Thyroid gland (tissue), 4 donors: Measurements from ENCODE around the gene OGG1.

ENCODE experiments used
- POLR2A ChIP-seq, 2 donors: fragments of 450-650 bp; IDR thresholded peaks; one replicate each; pipeline ENCODE4 v1.6.1; 2017; ENCODE audit warnings: antibody characterized with exemption in 2 of 2, mild to moderate bottlenecking in 2 of 2, moderate library complexity in 1 of 2
- TF ChIP-seq, protein P1 (sequence below), 6 experiments: fragments of 200-600 bp in 3 of 6; fragments of 450-650 bp in 3 of 6; sonication (generic) in 3 of 6; IDR thresholded peaks; one replicate each; pipeline ENCODE4 v1.5.1; 2016 to 2019; ENCODE audit warnings: antibody characterized with exemption in 6 of 6, mild to moderate bottlenecking in 2 of 6, inconsistent platforms in 1 of 6, moderate library complexity in 1 of 6

DNA sequence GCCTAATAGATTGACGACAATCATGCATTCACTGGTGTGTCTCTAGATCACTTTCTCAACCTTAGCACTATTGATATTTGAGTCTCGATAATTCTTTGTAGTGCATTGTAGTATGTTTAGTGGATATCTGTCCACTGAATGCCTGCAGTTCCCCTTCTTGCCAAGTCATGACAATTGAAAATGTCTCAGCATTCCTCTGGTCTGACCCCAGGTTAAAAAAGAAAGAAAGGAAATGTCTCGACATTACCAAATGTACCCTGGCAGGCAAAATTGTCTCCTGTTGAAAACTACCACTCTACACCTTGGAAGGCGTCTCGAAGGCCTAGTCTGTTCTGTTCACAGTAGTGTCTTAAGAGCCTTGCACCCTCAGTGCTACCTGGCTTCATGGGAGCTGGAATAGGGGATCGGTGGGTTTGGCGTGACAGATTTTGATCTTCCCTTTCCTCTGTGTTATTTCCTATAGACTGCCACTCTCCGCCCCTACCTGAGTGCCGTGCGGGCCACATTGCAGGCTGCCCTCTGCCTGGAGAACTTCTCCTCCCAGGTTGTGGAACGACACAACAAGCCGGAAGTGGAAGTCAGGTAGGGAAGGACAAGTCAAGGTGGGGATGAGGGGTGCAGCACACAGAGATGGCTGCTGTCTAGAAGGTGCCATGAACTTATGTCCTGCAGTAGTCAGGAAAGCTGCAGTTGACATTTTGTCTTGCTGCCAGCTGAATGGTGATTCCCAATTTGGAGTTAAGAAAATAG lies 47.6 kb downstream of the OGG1 start:
- TF ChIP-seq, protein P1, sequence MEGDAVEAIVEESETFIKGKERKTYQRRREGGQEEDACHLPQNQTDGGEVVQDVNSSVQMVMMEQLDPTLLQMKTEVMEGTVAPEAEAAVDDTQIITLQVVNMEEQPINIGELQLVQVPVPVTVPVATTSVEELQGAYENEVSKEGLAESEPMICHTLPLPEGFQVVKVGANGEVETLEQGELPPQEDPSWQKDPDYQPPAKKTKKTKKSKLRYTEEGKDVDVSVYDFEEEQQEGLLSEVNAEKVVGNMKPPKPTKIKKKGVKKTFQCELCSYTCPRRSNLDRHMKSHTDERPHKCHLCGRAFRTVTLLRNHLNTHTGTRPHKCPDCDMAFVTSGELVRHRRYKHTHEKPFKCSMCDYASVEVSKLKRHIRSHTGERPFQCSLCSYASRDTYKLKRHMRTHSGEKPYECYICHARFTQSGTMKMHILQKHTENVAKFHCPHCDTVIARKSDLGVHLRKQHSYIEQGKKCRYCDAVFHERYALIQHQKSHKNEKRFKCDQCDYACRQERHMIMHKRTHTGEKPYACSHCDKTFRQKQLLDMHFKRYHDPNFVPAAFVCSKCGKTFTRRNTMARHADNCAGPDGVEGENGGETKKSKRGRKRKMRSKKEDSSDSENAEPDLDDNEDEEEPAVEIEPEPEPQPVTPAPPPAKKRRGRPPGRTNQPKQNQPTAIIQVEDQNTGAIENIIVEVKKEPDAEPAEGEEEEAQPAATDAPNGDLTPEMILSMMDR (IDR thresholded peaks at IDR 0.05) = no peak
- TF ChIP-seq POLR2A (IDR thresholded peaks at IDR 0.05) = no peak
